C4-2B (cell line): Measurements from ENCODE around the gene BORCS5.

Experiments
- CTCF ChIP-seq: fragments of 450-650 bp; conservative IDR thresholded peaks from 2 replicates; pipeline ENCODE4 v1.5.1; 2017; ENCODE audit warnings: mild to moderate bottlenecking
- ZFX ChIP-seq: fragments of 450-650 bp; IDR thresholded peaks from 2 replicates; pipeline ENCODE4 v1.6.1; 2017

- no peak for TF ChIP-seq CTCF
- no peak for TF ChIP-seq ZFX
Measured at GRCh38 chr12:12441843-12442461, 85.1 kb downstream of the BORCS5 start.
